Midbrain (tissue), 1 donor: ENCODE data around the gene CLTCL1.

ENCODE experiments used
- DNase-seq: peaks from one replicate; lab custom pipeline; 2025; lab: John Stamatoyannopoulos, UW

Gene CLTCL1

GRCh38 chr22:19195796-19196731, 95.5 kb downstream of the CLTCL1 start:
- no peak for DNase-seq

GRCh38 chr22:19194766-19195536, 96.6 kb downstream of the CLTCL1 start:
- no peak for DNase-seq

GRCh38 chr22:19193879-19194278, 97.6 kb downstream of the CLTCL1 start:
- no peak for DNase-seq

- DNase-seq: no peak
These were observed 103.6 kb downstream of the CLTCL1 start for GRCh38 chr22:19187716-19188563.

- no peak for DNase-seq
These were observed 107.1 kb downstream of the CLTCL1 start for GRCh38 chr22:19184276-19184997.

GRCh38 chr22:19183216-19183615, 108.3 kb downstream of the CLTCL1 start:
- no peak for DNase-seq

- no peak for DNase-seq
These were observed 108.9 kb downstream of the CLTCL1 start for GRCh38 chr22:19182472-19183157.

- DNase-seq: no peak
These were observed 109.6 kb downstream of the CLTCL1 start for GRCh38 chr22:19181786-19182471.

GRCh38 chr22:19180740-19181410, 110.6 kb downstream of the CLTCL1 start:
- no peak for DNase-seq

GRCh38 chr22:19180234-19180633, 111.3 kb downstream of the CLTCL1 start:
- no peak for DNase-seq

GRCh38 chr22:19179497-19180048, 111.9 kb downstream of the CLTCL1 start:
- DNase-seq: peak; percentile 85

- peak; percentile 92 for DNase-seq
These were observed 112.6 kb downstream of the CLTCL1 start, which contains the start of gene SLC25A1 for GRCh38 chr22:19178657-19179496. Gene SLC25A1 (minus strand): TSS chr22:19178736. CDS start chr22:19178673, 63 bp downstream.

- peak; percentile 40 for DNase-seq
These were observed 113.4 kb downstream of the CLTCL1 start for GRCh38 chr22:19178065-19178656.

GRCh38 chr22:19177164-19178064, 114.1 kb downstream of the CLTCL1 start:
- no peak for DNase-seq

GRCh38 chr22:19176732-19177131, 114.8 kb downstream of the CLTCL1 start:
- DNase-seq: no peak

GRCh38 chr22:19176175-19176643, 115.3 kb downstream of the CLTCL1 start:
- DNase-seq: no peak
